Transverse colon (tissue), 4 donors: ENCODE results near the gene VAC14.

ENCODE experiments used
- EP300 ChIP-seq: sonication (generic); formaldehyde crosslinking; IDR thresholded peaks from one replicate; pipeline ENCODE4 v1.6.1; 2017; ENCODE audit warnings: antibody characterized with exemption, low read depth
- POLR2A ChIP-seq: fragments of 450-650 bp; IDR thresholded peaks from one replicate; pipeline ENCODE4 v1.6.1; 2016; ENCODE audit warnings: antibody characterized with exemption, mild to moderate bottlenecking, moderate library complexity
- POLR2AphosphoS5 ChIP-seq, 3 donors: sonication (generic); formaldehyde crosslinking; IDR thresholded peaks; one replicate each; pipeline ENCODE4 v1.6.1; 2016; ENCODE audit warnings: antibody characterized with exemption in 3 of 3
- TF ChIP-seq, protein P1 (sequence below), 5 experiments: fragments of 200-600 bp in 3 of 5; fragments of 450-650 bp in 2 of 5; sonication (generic) in 3 of 5; IDR thresholded peaks; 1 replicate in 2 of 5; 2 replicates in 3 of 5; pipeline ENCODE4 v1.5.1; 2016 to 2017; ENCODE audit warnings: antibody characterized with exemption in 5 of 5, inconsistent platforms in 3 of 5, mild to moderate bottlenecking in 2 of 5, moderate library complexity in 1 of 5

DNA sequence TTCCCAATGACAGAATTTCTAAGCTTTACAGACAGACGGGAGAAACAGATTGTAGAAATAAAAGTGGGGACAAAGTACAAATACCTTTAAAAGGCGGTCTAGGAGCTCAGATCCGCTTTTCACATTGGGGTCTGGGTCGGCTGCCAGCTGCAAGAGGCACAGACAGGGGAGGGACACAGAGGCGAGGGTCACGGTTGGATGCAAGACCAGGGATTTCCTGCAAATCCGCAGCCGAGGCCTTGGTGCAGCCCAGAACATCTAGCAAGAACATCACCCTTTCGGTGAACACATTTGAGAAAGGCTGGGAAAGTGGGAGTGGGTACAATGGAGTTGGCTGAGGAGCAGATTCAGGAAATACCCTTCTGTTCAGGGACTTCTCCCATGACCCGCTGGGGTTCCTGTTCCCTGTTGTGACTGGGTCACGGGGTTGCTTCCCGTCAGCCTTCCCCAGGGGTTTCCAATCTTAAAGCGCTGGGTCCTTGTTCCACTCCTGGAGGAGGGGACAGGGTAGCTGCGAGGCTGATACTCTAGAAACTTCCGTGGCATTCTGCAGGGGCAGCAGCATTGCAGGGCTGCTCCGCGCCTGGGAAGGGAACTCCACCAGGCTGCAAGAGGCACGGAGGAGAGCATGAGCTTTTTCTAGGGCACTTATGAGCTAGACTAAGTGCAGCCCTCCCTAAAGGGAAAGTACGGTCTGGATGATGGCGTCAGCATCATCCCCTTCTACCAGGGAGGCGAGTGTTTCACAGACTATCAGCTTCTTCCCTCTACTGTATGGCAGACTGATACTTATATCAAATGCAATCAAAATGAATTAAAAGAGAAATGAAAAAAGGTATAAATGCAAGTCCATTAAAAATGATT, 16.0 kb downstream of the VAC14 start:
- TF ChIP-seq, protein P1, sequence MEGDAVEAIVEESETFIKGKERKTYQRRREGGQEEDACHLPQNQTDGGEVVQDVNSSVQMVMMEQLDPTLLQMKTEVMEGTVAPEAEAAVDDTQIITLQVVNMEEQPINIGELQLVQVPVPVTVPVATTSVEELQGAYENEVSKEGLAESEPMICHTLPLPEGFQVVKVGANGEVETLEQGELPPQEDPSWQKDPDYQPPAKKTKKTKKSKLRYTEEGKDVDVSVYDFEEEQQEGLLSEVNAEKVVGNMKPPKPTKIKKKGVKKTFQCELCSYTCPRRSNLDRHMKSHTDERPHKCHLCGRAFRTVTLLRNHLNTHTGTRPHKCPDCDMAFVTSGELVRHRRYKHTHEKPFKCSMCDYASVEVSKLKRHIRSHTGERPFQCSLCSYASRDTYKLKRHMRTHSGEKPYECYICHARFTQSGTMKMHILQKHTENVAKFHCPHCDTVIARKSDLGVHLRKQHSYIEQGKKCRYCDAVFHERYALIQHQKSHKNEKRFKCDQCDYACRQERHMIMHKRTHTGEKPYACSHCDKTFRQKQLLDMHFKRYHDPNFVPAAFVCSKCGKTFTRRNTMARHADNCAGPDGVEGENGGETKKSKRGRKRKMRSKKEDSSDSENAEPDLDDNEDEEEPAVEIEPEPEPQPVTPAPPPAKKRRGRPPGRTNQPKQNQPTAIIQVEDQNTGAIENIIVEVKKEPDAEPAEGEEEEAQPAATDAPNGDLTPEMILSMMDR (IDR thresholded peaks at IDR 0.05) = no peak
- TF ChIP-seq POLR2AphosphoS5 (IDR thresholded peaks at IDR 0.05) (no peak), POLR2A (no peak), EP300 (no peak)
